GM12891 (cell line): ENCODE data around the gene SERP2.

Source experiments
- POLR2A ChIP-seq: IDR thresholded peaks from 2 replicates; pipeline ENCODE4 v1.6.1; 2011; ENCODE audit warnings: low read depth, low read length, control low read depth
- POLR2AphosphoS5 ChIP-seq: IDR thresholded peaks from 2 replicates; pipeline ENCODE4 v1.6.1; 2011; ENCODE audit warnings: low read depth, low read length, control low read depth
- SPI1 ChIP-seq: IDR thresholded peaks from 2 replicates; pipeline ENCODE4 v1.6.1; 2011; ENCODE audit warnings: low read depth, low read length, control low read depth
- TAF1 ChIP-seq: IDR thresholded peaks from 2 replicates; pipeline ENCODE4 v1.6.1; 2011; ENCODE audit warnings: low read depth, low read length, control low read depth

DNA sequence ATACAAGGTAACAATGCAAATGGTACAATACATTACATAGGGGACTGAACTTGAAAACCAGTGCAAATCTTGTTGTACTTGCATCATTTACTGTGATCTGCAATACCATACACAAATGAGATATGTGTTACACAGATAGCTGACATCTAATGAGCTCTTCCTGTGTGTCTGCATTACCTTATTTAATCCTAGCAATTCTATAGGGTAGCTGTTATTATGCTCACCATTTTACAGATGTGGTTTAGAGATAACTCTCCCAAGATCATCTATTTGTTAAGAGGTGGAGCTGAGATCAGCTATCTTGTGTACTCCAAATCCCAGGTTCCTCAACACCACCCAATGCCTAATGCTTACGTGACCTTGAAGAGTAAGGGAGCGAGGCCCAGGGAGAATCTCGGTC, 21.4 kb upstream of the SERP2 start:
- TF ChIP-seq POLR2A = no peak
- no peak for TF ChIP-seq TAF1
- no peak for TF ChIP-seq POLR2AphosphoS5
- TF ChIP-seq SPI1 = no peak
